ENCODE data around the gene CCDC124. TPM values are rescaled to one million over a fixed set of nuclear protein-coding genes. Genes with fewer than 3 reads are reported as not detected.
"Not testable (repeated sequence)": the region's sequence is repeated elsewhere in the genome, so short reads cannot be mapped to it uniquely, and the experiment has no call there.

Gene CCDC124
- total and polyA plus RNA-seq, 2 of the 4 experiments (the other 2 are of a cell fraction) = 30.1 to 112 TPM

DNA sequence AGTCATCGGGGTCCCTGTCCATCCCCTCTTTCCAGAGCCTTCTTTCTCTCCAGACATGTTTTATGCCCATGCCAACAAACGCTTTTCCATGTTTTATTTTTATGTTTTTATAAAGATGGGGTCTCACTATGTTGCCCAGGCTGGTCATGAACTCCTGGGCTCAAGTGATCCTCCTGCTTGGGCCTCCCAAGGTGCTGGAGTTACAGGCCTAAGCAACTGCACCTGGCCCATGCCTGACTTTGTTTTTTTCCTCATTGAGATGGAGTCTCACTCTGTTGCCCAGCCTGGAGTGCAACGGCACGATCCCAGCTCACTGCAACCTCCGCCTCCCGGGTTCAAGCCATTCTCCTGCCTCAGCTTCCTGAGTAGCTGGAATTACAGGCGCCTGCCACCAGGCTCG lies 53.8 kb downstream of the CCDC124 start:
- POLR2A ChIA-PET (ENCODE audit: unreplicated experiment); H4K5ac ChIP-seq (ENCODE audit: low read depth, low read length); ATAC-seq (ENCODE audit: low read depth); H3K9me3 ChIP-seq (ENCODE audit: control insufficient read depth, insufficient read depth, low read length); H3K9me1 ChIP-seq (ENCODE audit: insufficient read depth, low read length); H4K8ac ChIP-seq (ENCODE audit: low read depth in 2 of 2, low read length in 2 of 2); dilution Hi-C loops (cut with HindIII; ENCODE audit: low sequenced_read_pairs, unreplicated experiment); H3K4me2 ChIP-seq (ENCODE audit: low read depth, low read length); H2AFZ ChIP-seq (replicated peaks; ENCODE audit: low read length, poor library complexity); H4K91ac ChIP-seq (ENCODE audit: insufficient read depth, low read depth, low read length); intact Hi-C loops (cut with micrococcal nuclease); H3K23ac ChIP-seq (ENCODE audit: low read depth, low read length); H2BK15ac ChIP-seq (ENCODE audit: low read depth, low read length); H2AK9ac ChIP-seq (replicated peaks; ENCODE audit: low read depth, low read length, poor library complexity); CTCF ChIA-PET; H3K4ac ChIP-seq (ENCODE audit: low read depth, low read length); H3K27ac ChIP-seq (ENCODE audit: insufficient read depth, low read length); H3K4me1 ChIP-seq (ENCODE audit: control insufficient read depth, insufficient read depth, low read length); H3K36me3 ChIP-seq (ENCODE audit: control insufficient read depth, insufficient read depth, low read length); H2BK120ac ChIP-seq (ENCODE audit: low read depth, low read length); H4K20me1 ChIP-seq (ENCODE audit: insufficient read depth, low read length); DNase-seq; H3K4me3 ChIP-seq (ENCODE audit: insufficient read depth, low read depth, low read length); H2BK5ac ChIP-seq (ENCODE audit: low read depth, low read length, poor library complexity, severe bottlenecking); H3K56ac ChIP-seq (ENCODE audit: extremely low read depth, insufficient read depth, low read length); BruUV-seq (replicated peaks); H3K9ac ChIP-seq (ENCODE audit: low read depth, low read length); H2BK20ac ChIP-seq (ENCODE audit: low read depth, low read length); H3K14ac ChIP-seq (replicated peaks; ENCODE audit: low read depth, low read length); H2AK5ac ChIP-seq (ENCODE audit: low read depth, low read length); H3K79me1 ChIP-seq (ENCODE audit: low read depth in 1 of 2, low read length in 2 of 2); H3K27me3 ChIP-seq (ENCODE audit: control insufficient read depth, insufficient read depth, low read length); H3K18ac ChIP-seq (ENCODE audit: low read depth, low read length): not testable (repeated sequence)
- in situ Hi-C loops (cut with MboI; ENCODE audit: low sequenced_read_pairs) = loop anchor here (5.0 kb wide), 1 partner anchor 119 kb away; no protein-coding TSS in a partner anchor
- no CpG with 5 or more reads among the region's 8 CpGs for WGBS, 2 experiments (ENCODE audit: extremely low coverage in 2 of 2, insufficient read length in 1 of 2)

Measured in IMR-90 (cell line).